Motor neuron (in vitro differentiated cells): ENCODE measurements around the gene EMC9. TPM values are rescaled to one million over a fixed set of nuclear protein-coding genes. Genes with fewer than 3 reads are reported as not detected.

ENCODE experiments used
- ATAC-seq, 8 experiments: fragments of 200-7000 bp; cut with Tn5 transposase; replicated peaks in 6 of 8; 2 replicates each; pipeline ENCODE4 v1.8.0; 2021; ENCODE audit warnings: mild to moderate bottlenecking in 8 of 8, moderate library complexity in 8 of 8
- H3K27ac ChIP-seq, 2 donors: fragments of 250-450 bp; sonication (Bioruptor Pico); 2 replicates each; pipeline ENCODE4 v1.9.0; 2021; ENCODE audit warnings: antibody characterized with exemption in 2 of 2, mild to moderate bottlenecking in 2 of 2, moderate library complexity in 1 of 2
- H3K4me1 ChIP-seq, 2 donors: fragments of 250-450 bp; sonication (Bioruptor Pico); replicated peaks in 1 of 2; 2 replicates each; pipeline ENCODE4 v1.6.1; 2021; ENCODE audit warnings: antibody characterized with exemption in 2 of 2, mild to moderate bottlenecking in 2 of 2, moderate library complexity in 1 of 2
- H3K4me3 ChIP-seq, 5 donors: fragments of 250-450 bp; sonication (Bioruptor Pico); 2 replicates each; pipeline ENCODE4 v1.9.0; 2021; ENCODE audit warnings: antibody characterized with exemption in 5 of 5, mild to moderate bottlenecking in 5 of 5, moderate library complexity in 4 of 5
- WGBS, 10 experiments: fragments of 450-650 bp; shearing (Covaris generic); methylation state at CpG; one replicate each; pipeline ENCODE4 v1.0.0; 2022; 5-methylcytosine and 5-hydroxymethylcytosine counted together
- in situ Hi-C, 9 experiments: fragments of 400-800 bp; cut with MboI; loops; one replicate each; pipeline ENCODE4 v1.15.0; 2021; ENCODE audit warnings: low sequenced_read_pairs in 9 of 9, low pct_unique_long_range_greater_than_20kb in 2 of 9; ENCODE audit not compliant: unreplicated experiment in 9 of 9
- total RNA-seq, 8 experiments: library from RNA; unstranded; fragments of 300-600 nt; gene quantifications; 2 replicates each; pipeline versions ENCODE4 v1.2.3 to v1.2.4, GENCODE V29; 2022

EMC9 gene
- total RNA-seq, 8 experiments from 2014 or later = 16.7 to 41.2 (median 26.0) TPM

- Histone ChIP-seq H3K27ac (no peak overlapping the region), H3K4me3 (no peak overlapping the region), H3K4me1 (peaks cover 0 to 2% of the 10 kb centered on the region in 2 donors)
- in situ Hi-C loops = no loop called here
- ATAC-seq = no peak
- 0 to 100% (median 53%) methylated on average over 1 to 4 of the region's 7 CpGs; no CpG with 5 or more reads in 2 of the 10 experiments for WGBS, 10 experiments
These were observed 10.5 kb downstream of the EMC9 start for GRCh38 chr14:24130717-24131548.

- in situ Hi-C loops = no loop called here
- 66 to 100% (median 93%) methylated on average over 1 to 5 of the region's 5 CpGs; no CpG with 5 or more reads in 5 of the 10 experiments for WGBS, 10 experiments
These were observed 11.0 kb downstream of the EMC9 start, which contains the start of gene FITM1 for GRCh38 chr14:24130380-24130716. TSS of gene FITM1 (plus strand) at chr14:24130659. CDS start at chr14:24131564, 905 bp downstream.

GRCh38 chr14:24129410-24129998 lies 11.9 kb downstream of the EMC9 start:
- in situ Hi-C loops = no loop called here
- no peak for ATAC-seq
- 80 to 100% (median 94%) methylated on average over 2 to 8 of the region's 8 CpGs; no CpG with 5 or more reads in 4 of the 10 experiments for WGBS, 10 experiments
- Histone ChIP-seq H3K4me1 (no peaks in the 10 kb centered on the region), H3K4me3 (no peak overlapping the region), H3K27ac (no peak overlapping the region)

More at GRCh38 chr14:24130380-24130716, 11.0 kb downstream of the EMC9 start, which contains the start of gene FITM1:
- no peak within 1 kb of the TSS for H3K27ac ChIP-seq
- peaks cover 0 to 2% of the 10 kb centered on the region in 2 donors for H3K4me1 ChIP-seq
- no peak for ATAC-seq
- no peak within 1 kb of the TSS for H3K4me3 ChIP-seq

DNA sequence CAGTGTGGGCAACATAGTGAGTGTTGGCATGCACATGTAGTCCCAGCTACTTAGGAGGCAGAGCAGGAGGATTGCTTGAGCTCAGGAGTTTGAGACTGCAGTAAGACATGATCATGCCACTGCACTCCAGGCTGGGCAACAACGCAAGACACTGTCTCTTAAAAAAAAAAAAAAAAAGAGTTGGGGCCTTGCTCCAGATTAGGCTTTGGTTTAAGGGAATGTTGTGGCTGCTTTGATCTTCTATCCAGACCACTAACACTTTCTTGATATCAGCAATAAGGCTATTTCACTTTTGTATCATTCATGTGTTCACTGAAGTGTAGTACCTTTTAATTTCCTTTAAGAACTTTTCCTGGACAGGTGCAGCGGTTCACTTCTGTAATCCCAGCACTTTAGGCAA lies 13.7 kb downstream of the EMC9 start:
- no peak for ATAC-seq
- Histone ChIP-seq H3K4me1 (no peaks in the 10 kb centered on the region), H3K27ac (no peak overlapping the region), H3K4me3 (no peak overlapping the region)
- in situ Hi-C loops = no loop called here
- WGBS, 10 experiments = 50 to 100% (median 90%) methylated on average over 1 to 2 of the region's 2 CpGs; no CpG with 5 or more reads in 2 of the 10 experiments

- Histone ChIP-seq H3K27ac (no peak overlapping the region), H3K4me3 (no peak overlapping the region), H3K4me1 (no peaks in the 10 kb centered on the region)
- in situ Hi-C loops = no loop called here
- peak in 3 of 8 experiments; percentile 62 to 81 (median 63) for ATAC-seq
These were observed 14.5 kb downstream of the EMC9 start for GRCh38 chr14:24126939-24127338.

DNA sequence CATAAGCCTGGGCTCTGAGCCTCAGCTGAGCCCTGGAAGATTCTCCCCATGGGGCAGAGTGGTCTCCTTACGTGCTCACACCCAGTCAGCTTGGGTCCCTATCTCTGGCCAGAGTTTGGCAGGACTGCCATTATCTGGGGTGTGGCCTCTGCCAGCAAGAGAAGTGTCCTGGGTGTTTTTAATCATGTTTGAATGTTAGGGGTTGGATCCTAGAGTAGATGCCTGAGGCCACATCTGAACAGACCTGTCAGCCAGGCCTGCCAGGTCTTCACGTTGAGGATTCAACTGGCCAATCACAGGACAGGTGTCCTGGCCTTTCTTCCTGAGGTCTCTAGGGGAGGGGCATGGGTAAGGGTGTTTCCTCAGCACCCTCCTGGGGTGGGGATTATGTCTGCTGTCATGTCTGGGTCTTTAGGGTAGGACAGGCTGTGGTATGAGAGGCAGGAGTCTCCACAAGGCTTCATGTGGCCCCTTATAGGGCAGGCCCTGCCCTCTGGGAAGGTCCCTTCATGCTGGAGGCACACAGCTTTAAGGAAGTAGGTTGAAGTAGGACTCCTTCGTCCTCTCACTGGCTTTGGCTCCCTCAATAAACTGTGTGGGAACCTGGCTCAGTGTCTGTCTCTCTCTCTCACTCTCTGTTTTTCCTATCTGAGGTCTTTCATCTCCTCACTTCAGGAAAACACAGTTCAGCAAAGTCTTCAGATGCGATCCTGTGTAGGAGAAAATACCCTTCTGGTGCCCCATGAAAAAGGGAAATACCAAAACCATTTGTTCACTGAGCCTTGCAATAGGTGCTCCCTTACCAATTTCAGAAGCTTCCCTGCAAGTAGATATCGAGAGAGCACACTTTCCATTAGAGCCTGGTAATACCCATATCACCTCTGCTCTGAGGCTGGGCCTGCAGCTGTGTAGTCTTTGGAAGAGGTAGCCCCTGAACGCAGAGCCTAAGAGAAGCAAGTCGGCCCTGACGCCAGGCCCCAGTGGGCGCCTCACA lies 17.7 kb downstream of the EMC9 start:
- no peak overlapping the region for H3K4me3 ChIP-seq
- no peak overlapping the region for H3K27ac ChIP-seq
- in situ Hi-C loops = no loop called here
- ATAC-seq = peak in 2 of 8 experiments; percentile 7 to 27
- no peaks in the 10 kb centered on the region for H3K4me1 ChIP-seq
- WGBS, 10 experiments = 60 to 100% (median 97%) methylated on average over 1 to 5 of the region's 9 CpGs; no CpG with 5 or more reads in 4 of the 10 experiments

DNA sequence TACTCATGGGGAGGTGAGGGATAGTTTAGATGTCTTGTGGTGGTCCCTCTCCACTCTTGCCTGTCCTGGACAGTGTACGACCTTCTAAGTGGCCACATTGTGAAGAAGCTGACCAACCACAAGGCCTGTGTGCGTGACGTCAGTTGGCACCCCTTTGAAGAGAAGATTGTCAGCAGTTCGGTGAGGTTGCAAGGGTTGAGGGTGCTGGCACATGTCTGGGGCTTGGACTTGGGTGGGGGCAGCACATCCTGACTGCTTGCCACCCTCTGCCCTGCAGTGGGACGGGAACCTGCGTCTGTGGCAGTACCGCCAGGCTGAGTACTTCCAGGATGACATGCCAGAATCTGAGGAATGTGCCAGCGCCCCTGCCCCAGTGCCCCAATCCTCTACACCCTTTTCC lies 18.5 kb downstream of the EMC9 start:
- H3K4me3 ChIP-seq = no peak overlapping the region
- in situ Hi-C loops = no loop called here
- no peak overlapping the region for H3K27ac ChIP-seq
- no peaks in the 10 kb centered on the region for H3K4me1 ChIP-seq
- ATAC-seq = no peak
- WGBS, 10 experiments = 92 to 100% methylated on average over 1 to 2 of the region's 8 CpGs; no CpG with 5 or more reads in 8 of the 10 experiments

- in situ Hi-C loops = no loop called here
- Histone ChIP-seq H3K4me3 (no peak overlapping the region), H3K4me1 (no peaks in the 10 kb centered on the region), H3K27ac (no peak overlapping the region)
- 95 to 100% (median 96%) methylated on average over 4 of the region's 4 CpGs; no CpG with 5 or more reads in 6 of the 10 experiments for WGBS, 10 experiments
- ATAC-seq = no peak
These were observed 19.0 kb downstream of the EMC9 start for GRCh38 chr14:24122416-24122815.

DNA sequence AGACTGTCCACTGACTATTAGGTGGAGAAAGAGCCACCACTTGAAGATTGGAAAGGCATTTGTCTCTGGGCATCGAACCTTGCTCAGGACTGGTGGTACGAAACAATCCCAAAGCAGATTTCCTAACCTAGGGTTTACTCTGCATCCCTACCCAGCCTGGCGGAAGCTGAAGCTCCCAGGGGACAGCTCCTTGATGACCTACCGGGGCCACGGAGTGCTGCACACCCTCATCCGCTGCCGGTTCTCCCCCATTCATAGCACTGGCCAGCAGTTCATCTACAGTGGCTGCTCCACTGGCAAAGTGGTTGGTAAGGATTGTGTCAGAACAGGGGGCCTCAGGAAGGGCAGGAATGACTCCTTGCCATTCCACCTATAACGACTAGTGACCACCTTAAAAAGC lies 20.2 kb downstream of the EMC9 start:
- peaks cover under 1% of the 10 kb centered on the region in 2 donors for H3K4me1 ChIP-seq
- in situ Hi-C loops = no loop called here
- WGBS, 10 experiments = 80 to 100% (median 95%) methylated on average over 1 to 8 of the region's 8 CpGs; no CpG with 5 or more reads in 1 of the 10 experiments
- no peak for ATAC-seq
- no peak overlapping the region for H3K4me3 ChIP-seq
- H3K27ac ChIP-seq = no peak overlapping the region

DNA sequence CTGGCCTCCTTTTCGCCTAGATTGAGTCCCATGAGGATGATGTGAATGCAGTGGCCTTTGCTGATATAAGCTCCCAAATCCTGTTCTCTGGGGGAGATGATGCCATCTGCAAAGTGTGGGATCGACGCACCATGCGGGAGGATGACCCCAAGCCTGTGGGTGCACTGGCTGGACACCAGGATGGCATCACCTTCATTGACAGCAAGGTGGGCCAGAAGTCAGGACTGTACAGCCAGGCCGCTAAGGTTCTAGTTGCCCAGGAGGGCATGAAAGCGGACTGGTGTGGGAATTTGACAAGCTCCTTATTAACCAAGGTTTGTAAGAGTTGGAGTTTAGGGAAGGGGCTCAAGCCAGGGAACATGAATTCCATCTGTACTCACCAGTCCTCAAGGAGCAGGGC lies 21.7 kb downstream of the EMC9 start:
- Histone ChIP-seq H3K4me1 (peaks cover 6 to 8% of the 10 kb centered on the region in 2 donors), H3K27ac (no peak overlapping the region), H3K4me3 (no peak overlapping the region)
- ATAC-seq = no peak
- WGBS, 10 experiments = 80 to 100% (median 96%) methylated on average over 1 to 6 of the region's 6 CpGs; no CpG with 5 or more reads in 1 of the 10 experiments
- in situ Hi-C loops = no loop called here

DNA sequence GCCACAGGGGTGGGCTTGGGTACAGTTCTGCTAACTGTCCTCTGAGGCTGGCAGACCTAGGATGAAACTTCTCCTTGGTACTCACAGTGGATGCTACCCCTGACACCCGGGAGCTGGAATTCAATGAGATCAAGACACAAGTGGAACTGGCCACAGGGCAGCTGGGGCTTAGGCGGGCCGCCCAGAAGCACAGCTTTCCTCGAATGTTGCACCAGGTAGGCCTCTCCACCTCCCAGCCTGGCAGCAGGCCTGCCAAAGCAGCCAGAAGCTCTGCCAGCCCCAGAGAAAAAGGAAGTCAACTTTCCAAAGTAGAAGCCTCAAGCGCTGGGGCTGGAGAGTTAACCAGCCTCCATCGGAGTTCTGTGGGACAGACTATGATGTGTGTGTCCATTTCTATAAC lies 24.2 kb downstream of the EMC9 start:
- WGBS, 10 experiments = 80 to 100% (median 87%) methylated on average over 1 to 6 of the region's 6 CpGs; no CpG with 5 or more reads in 5 of the 10 experiments
- Histone ChIP-seq H3K27ac (no peak overlapping the region), H3K4me3 (no peak overlapping the region), H3K4me1 (peaks cover 6 to 8% of the 10 kb centered on the region in 2 donors)
- in situ Hi-C loops = no loop called here
- no peak for ATAC-seq

DNA sequence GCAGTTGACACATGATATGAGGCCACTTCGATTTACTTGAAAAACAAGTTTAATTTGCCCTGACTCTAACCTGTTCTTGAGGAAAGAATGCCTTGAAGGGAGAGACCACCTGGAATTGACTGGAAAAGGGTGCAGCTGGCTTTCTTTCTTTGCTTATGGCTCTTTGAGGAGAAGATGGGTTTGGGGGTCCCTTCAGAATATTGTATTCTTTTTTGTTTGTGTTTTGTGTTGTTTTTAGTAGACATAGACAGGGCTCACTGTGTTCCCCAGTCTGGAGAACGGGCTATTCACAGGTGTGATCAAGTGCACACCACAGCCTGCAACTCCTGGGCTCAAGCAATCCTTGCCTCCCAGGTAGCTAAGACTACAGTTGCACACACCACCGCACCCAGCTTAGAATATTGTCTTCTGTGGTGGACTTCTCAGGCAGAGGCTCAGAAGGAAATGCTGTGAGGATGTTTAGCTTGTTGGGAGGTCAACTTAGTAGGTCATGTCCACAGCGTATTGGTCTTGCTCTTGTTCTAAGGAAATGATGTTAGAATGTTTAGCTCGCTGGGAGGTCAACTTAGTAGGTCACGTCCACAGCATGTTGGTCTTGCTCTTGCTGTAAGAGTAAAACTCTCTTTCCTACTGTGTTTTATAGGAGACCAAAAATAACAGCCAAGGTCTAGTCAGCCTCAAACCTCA lies 25.1 kb downstream of the EMC9 start:
- no peak for ATAC-seq
- WGBS, 10 experiments = 67 to 100% (median 91%) methylated on average over 1 to 6 of the region's 6 CpGs; no CpG with 5 or more reads in 4 of the 10 experiments
- Histone ChIP-seq H3K4me1 (peaks cover 6 to 8% of the 10 kb centered on the region in 2 donors), H3K27ac (no peak overlapping the region), H3K4me3 (peak overlapping the region in 4 of 5 donors; percentile 43 to 64 (median 56))
- in situ Hi-C loops = no loop called here
